DOHH2 (cell line): ENCODE measurements around the gene SLC26A3.

Experiments used
- EZH2phosphoT487 ChIP-seq: fragments of 200-600 bp; sonication (generic); IDR thresholded peaks from 2 replicates; pipeline ENCODE4 v1.6.1; 2017; ENCODE audit warnings: borderline replicate concordance, mild to moderate bottlenecking, antibody characterized with exemption, low read length, moderate library complexity, mixed read lengths
- TF ChIP-seq, protein P1 (sequence below): fragments of 200-600 bp; sonication (generic); IDR thresholded peaks from one replicate; pipeline ENCODE4 v1.5.1; 2014; ENCODE audit warnings: antibody characterized with exemption, mild to moderate bottlenecking, low read depth, low read length; ENCODE audit not compliant: poor library complexity, severe bottlenecking

GRCh38 chr7:107810626-107811025, 7.6 kb upstream of the SLC26A3 start:
- TF ChIP-seq, protein P1, sequence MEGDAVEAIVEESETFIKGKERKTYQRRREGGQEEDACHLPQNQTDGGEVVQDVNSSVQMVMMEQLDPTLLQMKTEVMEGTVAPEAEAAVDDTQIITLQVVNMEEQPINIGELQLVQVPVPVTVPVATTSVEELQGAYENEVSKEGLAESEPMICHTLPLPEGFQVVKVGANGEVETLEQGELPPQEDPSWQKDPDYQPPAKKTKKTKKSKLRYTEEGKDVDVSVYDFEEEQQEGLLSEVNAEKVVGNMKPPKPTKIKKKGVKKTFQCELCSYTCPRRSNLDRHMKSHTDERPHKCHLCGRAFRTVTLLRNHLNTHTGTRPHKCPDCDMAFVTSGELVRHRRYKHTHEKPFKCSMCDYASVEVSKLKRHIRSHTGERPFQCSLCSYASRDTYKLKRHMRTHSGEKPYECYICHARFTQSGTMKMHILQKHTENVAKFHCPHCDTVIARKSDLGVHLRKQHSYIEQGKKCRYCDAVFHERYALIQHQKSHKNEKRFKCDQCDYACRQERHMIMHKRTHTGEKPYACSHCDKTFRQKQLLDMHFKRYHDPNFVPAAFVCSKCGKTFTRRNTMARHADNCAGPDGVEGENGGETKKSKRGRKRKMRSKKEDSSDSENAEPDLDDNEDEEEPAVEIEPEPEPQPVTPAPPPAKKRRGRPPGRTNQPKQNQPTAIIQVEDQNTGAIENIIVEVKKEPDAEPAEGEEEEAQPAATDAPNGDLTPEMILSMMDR: no peak
- TF ChIP-seq EZH2phosphoT487: no peak
